OCI-LY7 (cell line): ENCODE results near the gene RNF213.

Source experiments
- EZH2phosphoT487 ChIP-seq: fragments of 200-600 bp; sonication (generic); IDR thresholded peaks from 2 replicates; pipeline ENCODE4 v1.6.1; 2018; ENCODE audit warnings: low read depth, borderline replicate concordance, mild to moderate bottlenecking, mixed run types, antibody characterized with exemption, low read length, moderate library complexity, mixed read lengths
- TF ChIP-seq, protein P1 (sequence below): fragments of 200-600 bp; sonication (generic); conservative IDR thresholded peaks from 2 replicates; pipeline ENCODE4 v1.5.1; 2014; ENCODE audit warnings: mild to moderate bottlenecking, antibody characterized with exemption, low read length, moderate library complexity, mixed read lengths

- TF ChIP-seq, protein P1, sequence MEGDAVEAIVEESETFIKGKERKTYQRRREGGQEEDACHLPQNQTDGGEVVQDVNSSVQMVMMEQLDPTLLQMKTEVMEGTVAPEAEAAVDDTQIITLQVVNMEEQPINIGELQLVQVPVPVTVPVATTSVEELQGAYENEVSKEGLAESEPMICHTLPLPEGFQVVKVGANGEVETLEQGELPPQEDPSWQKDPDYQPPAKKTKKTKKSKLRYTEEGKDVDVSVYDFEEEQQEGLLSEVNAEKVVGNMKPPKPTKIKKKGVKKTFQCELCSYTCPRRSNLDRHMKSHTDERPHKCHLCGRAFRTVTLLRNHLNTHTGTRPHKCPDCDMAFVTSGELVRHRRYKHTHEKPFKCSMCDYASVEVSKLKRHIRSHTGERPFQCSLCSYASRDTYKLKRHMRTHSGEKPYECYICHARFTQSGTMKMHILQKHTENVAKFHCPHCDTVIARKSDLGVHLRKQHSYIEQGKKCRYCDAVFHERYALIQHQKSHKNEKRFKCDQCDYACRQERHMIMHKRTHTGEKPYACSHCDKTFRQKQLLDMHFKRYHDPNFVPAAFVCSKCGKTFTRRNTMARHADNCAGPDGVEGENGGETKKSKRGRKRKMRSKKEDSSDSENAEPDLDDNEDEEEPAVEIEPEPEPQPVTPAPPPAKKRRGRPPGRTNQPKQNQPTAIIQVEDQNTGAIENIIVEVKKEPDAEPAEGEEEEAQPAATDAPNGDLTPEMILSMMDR = no peak
- TF ChIP-seq EZH2phosphoT487 = no peak
These were observed 17.4 kb downstream of the RNF213 start for GRCh38 chr17:80277751-80278671.
